Spleen (tissue), 7 donors: Measurements from ENCODE around the gene APOA5.

Experiments
- CTCF ChIP-seq, 11 experiments: fragments of 200-600 bp in 7 of 11; fragments of 450-650 bp in 4 of 11; sonication (generic) in 4 of 11; IDR thresholded peaks in 8 of 11; conservative IDR thresholded peaks in 3 of 11; 1 replicate in 7 of 11; 2 replicates in 4 of 11; pipeline versions ENCODE4 v1.4.0 to v1.8.0; 2016 to 2021; ENCODE audit warnings: antibody characterized with exemption in 11 of 11, inconsistent platforms in 4 of 11, mild to moderate bottlenecking in 1 of 11
- POLR2A ChIP-seq, 3 donors: fragments of 450-650 bp; IDR thresholded peaks; one replicate each; pipeline ENCODE4 v1.5.1; 2017; ENCODE audit warnings: antibody characterized with exemption in 3 of 3, mild to moderate bottlenecking in 1 of 3
- donor health status: DM: no; HTN: no; CAD: no; lungs with moderate emphysema.
- donor health status: DM: no; HTN: no; CAD: no.
- donor health status: DM: no; HTN: no; CAD: no.

GRCh38 chr11:116774661-116775060 is 17.0 kb downstream of the APOA5 start:
- TF ChIP-seq CTCF (IDR thresholded peaks at IDR 0.05 in 8 of 11, conservative IDR thresholded peaks at IDR 0.05 in 3 of 11) (no peak), POLR2A (IDR thresholded peaks at IDR 0.05) (no peak)
